ENCODE measurements around the gene ZNF557.

DNA sequence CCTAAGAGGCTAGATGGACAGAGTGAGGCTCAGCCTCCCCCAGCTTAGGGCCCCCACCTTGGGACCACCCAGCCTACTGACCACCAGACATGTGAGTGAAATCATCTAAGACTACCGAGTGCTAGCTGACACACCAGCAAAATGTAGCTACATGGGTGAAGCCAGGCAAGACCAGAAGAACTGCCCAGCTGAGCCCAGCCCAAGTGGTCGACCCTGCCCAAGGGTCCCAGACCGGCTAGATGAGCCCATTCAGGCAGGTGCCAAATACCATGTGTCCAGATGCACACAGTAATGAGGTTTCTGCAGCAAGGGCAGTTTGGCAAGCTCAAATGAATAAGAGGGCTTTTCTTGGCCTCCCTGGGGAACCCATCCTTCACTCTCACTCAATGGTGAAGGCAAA is 56.6 kb downstream of the ZNF557 start:
- TF ChIP-seq POLR2A (IDR thresholded peaks at IDR 0.05; ENCODE audit: low read depth, low read length) (no peak), POLR2AphosphoS5 (IDR thresholded peaks at IDR 0.05; ENCODE audit: low read depth, low read length) (no peak), POU2F2 (IDR thresholded peaks at IDR 0.05; ENCODE audit: low read depth, low read length) (no peak), TAF1 (IDR thresholded peaks at IDR 0.05; ENCODE audit: low read depth, low read length) (no peak)
